DMS53 (cell line): ENCODE results near the gene SBK3.
"Not testable (repeated sequence)": the region's sequence is repeated elsewhere in the genome, so short reads cannot be mapped to it uniquely, and the experiment has no call there.

Source experiments
- DNase-seq: peaks from one replicate; lab custom pipeline; 2025; lab: John Stamatoyannopoulos, UW

SBK3 gene

GRCh38 chr19:55545443-55545842, at the start of gene SBK3:
TSS of gene SBK3 (minus strand) at chr19:55545543. CDS start at chr19:55545543, 0 bp downstream.
- DNase-seq: no peak

- DNase-seq: no peak
These were observed 47.9 kb upstream of the SBK3 start for GRCh38 chr19:55593096-55593772.

- no peak for DNase-seq
These were observed 47.2 kb upstream of the SBK3 start for GRCh38 chr19:55592391-55593090.

GRCh38 chr19:55591555-55591954, 46.2 kb upstream of the SBK3 start:
- DNase-seq: peak; percentile 48

- DNase-seq: peak; percentile 56
These were observed 45.3 kb upstream of the SBK3 start for GRCh38 chr19:55590617-55591016.

- no peak for DNase-seq
These were observed 44.8 kb upstream of the SBK3 start for GRCh38 chr19:55590109-55590508.

GRCh38 chr19:55588738-55589137, 43.4 kb upstream of the SBK3 start:
- DNase-seq: no peak

- peak; percentile 99 for DNase-seq
These were observed 41.8 kb upstream of the SBK3 start for GRCh38 chr19:55586976-55587668.

GRCh38 chr19:55585658-55586339, 40.5 kb upstream of the SBK3 start:
- peak; percentile 77 for DNase-seq

GRCh38 chr19:55584871-55585270, 39.5 kb upstream of the SBK3 start:
- no peak for DNase-seq

- DNase-seq: not testable (repeated sequence)
These were observed 38.6 kb upstream of the SBK3 start for GRCh38 chr19:55583897-55584296.

GRCh38 chr19:55582284-55582683, 36.9 kb upstream of the SBK3 start:
- not testable (repeated sequence) for DNase-seq

GRCh38 chr19:55581823-55582223, 36.5 kb upstream of the SBK3 start:
- DNase-seq: peak; percentile 84

GRCh38 chr19:55581145-55581822, 35.9 kb upstream of the SBK3 start:
- peak; percentile 78 for DNase-seq

- peak; percentile 95 for DNase-seq
These were observed 35.3 kb upstream of the SBK3 start, which contains the start of gene ZNF579 for GRCh38 chr19:55580628-55581144. TSS of gene ZNF579 (minus strand) at chr19:55580848. CDS start at chr19:55579639, 1,209 bp downstream.

GRCh38 chr19:55579766-55580621, 34.7 kb upstream of the SBK3 start:
- DNase-seq: peak; percentile 44

- no peak for DNase-seq
These were observed 33.7 kb upstream of the SBK3 start for GRCh38 chr19:55578761-55579747.

- DNase-seq: no peak
These were observed 32.9 kb upstream of the SBK3 start for GRCh38 chr19:55578031-55578760.
